HG03439 (cell line): ENCODE results near the gene CALCB.

ENCODE experiments used
- ATAC-seq: cut with Tn5 transposase; IDR thresholded peaks from one replicate; pipeline ENCODE4 v1.9.1; 2021; ENCODE audit warnings: mild to moderate bottlenecking, moderate library complexity; ENCODE audit not compliant: unreplicated experiment

Gene CALCB

GRCh38 chr11:15074206-15075161 is 1.1 kb downstream of the CALCB start:
- ATAC-seq, result peak; percentile 89

GRCh38 chr11:15075162-15075526 is 1.8 kb downstream of the CALCB start:
- ATAC-seq, result no peak

- no peak for ATAC-seq
These were observed 17.8 kb downstream of the CALCB start for GRCh38 chr11:15091175-15091574.

GRCh38 chr11:15091625-15092024 is 18.2 kb downstream of the CALCB start:
- ATAC-seq, result no peak

GRCh38 chr11:15093432-15093831 is 20.0 kb downstream of the CALCB start:
- no peak for ATAC-seq

GRCh38 chr11:15095736-15096228 is 22.4 kb downstream of the CALCB start:
- ATAC-seq, result no peak

GRCh38 chr11:15097411-15097810 is 24.0 kb downstream of the CALCB start:
- no peak for ATAC-seq

GRCh38 chr11:15099267-15099666 is 25.9 kb downstream of the CALCB start:
- ATAC-seq, result no peak

- ATAC-seq, result peak; percentile 69
These were observed 27.8 kb downstream of the CALCB start for GRCh38 chr11:15101072-15101709.

- ATAC-seq, result no peak
These were observed 30.8 kb downstream of the CALCB start for GRCh38 chr11:15104166-15104565.

- no peak for ATAC-seq
These were observed 33.0 kb downstream of the CALCB start for GRCh38 chr11:15106201-15106965.

GRCh38 chr11:15107730-15108515 is 34.5 kb downstream of the CALCB start:
- ATAC-seq, result no peak

- ATAC-seq, result no peak
These were observed 35.3 kb downstream of the CALCB start for GRCh38 chr11:15108592-15109130.

GRCh38 chr11:15109602-15110001 is 36.2 kb downstream of the CALCB start:
- ATAC-seq, result no peak

- ATAC-seq, result no peak
These were observed 37.8 kb downstream of the CALCB start for GRCh38 chr11:15111215-15111614.

- no peak for ATAC-seq
These were observed 38.7 kb downstream of the CALCB start for GRCh38 chr11:15112131-15112541.

- ATAC-seq, result peak; percentile 95
These were observed 40.0 kb downstream of the CALCB start for GRCh38 chr11:15113381-15113780.

GRCh38 chr11:15114501-15115475 is 41.4 kb downstream of the CALCB start, which contains the start of gene INSC:
Gene INSC, plus strand, starts transcription at chr11:15114923. Its CDS starts 34,252 bp downstream, at chr11:15149175.
- ATAC-seq, result no peak

GRCh38 chr11:15115686-15116085 is 42.3 kb downstream of the CALCB start:
- no peak for ATAC-seq
